Neural cell (in vitro differentiated cells): ENCODE data around the gene KRTAP5-9.

ENCODE experiments used
- POLR2AphosphoS5 ChIP-seq: IDR thresholded peaks from 2 replicates; pipeline ENCODE4 v1.6.1; 2012
- TF ChIP-seq, protein P1 (sequence below): fragments of 450-650 bp; IDR thresholded peaks from 2 replicates; pipeline ENCODE4 v1.5.1; 2014; ENCODE audit warnings: antibody characterized with exemption, mild to moderate bottlenecking, moderate library complexity; ENCODE audit not compliant: poor library complexity, severe bottlenecking

- TF ChIP-seq, protein P1, sequence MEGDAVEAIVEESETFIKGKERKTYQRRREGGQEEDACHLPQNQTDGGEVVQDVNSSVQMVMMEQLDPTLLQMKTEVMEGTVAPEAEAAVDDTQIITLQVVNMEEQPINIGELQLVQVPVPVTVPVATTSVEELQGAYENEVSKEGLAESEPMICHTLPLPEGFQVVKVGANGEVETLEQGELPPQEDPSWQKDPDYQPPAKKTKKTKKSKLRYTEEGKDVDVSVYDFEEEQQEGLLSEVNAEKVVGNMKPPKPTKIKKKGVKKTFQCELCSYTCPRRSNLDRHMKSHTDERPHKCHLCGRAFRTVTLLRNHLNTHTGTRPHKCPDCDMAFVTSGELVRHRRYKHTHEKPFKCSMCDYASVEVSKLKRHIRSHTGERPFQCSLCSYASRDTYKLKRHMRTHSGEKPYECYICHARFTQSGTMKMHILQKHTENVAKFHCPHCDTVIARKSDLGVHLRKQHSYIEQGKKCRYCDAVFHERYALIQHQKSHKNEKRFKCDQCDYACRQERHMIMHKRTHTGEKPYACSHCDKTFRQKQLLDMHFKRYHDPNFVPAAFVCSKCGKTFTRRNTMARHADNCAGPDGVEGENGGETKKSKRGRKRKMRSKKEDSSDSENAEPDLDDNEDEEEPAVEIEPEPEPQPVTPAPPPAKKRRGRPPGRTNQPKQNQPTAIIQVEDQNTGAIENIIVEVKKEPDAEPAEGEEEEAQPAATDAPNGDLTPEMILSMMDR, result no peak
- no peak for TF ChIP-seq POLR2AphosphoS5
Measured at GRCh38 chr11:71572811-71573210, 24.6 kb downstream of the KRTAP5-9 start.
